Activated naive CD4-positive, alpha-beta T cell treated with anti-CD3 and anti-CD28 coated beads, Interleukin-2, amount 10 ng/mL, durations not matched to agents 7 days and 5 days (primary cell): Measurements from ENCODE around the gene TMEM255A.
A peak's percentile ranks its signal among the peaks of the same experiment; 100 is the strongest.

ENCODE experiments used
- CTCF ChIA-PET: fragments of 350-600 bp; sonication (Branson Sonifier 250); formaldehyde crosslinking; loops from one replicate; lab custom pipeline; 2021; ENCODE audit warnings: antibody characterized with exemption; lab: Charles Lee
- DNase-seq: peaks from one replicate; pipeline ENCODE4 v3.0.0-alpha.2; 2020
- H3K27ac Mint-ChIP-seq: one replicate; pipeline ENCODE4 v1.8.0; 2021; ENCODE audit warnings: mild to moderate bottlenecking, moderate library complexity, mixed read lengths
- H3K27me3 Mint-ChIP-seq: one replicate; pipeline ENCODE4 v1.8.0; 2021; ENCODE audit warnings: mild to moderate bottlenecking, mixed read lengths
- H3K36me3 Mint-ChIP-seq: one replicate; pipeline ENCODE4 v1.8.0; 2021; ENCODE audit warnings: mixed read lengths
- H3K4me1 Mint-ChIP-seq: one replicate; pipeline ENCODE4 v1.8.0; 2021; ENCODE audit warnings: mixed read lengths
- H3K4me3 Mint-ChIP-seq: one replicate; pipeline ENCODE4 v1.8.0; 2021; ENCODE audit warnings: mild to moderate bottlenecking, moderate library complexity, mixed read lengths
- H3K9me3 Mint-ChIP-seq: one replicate; pipeline ENCODE4 v1.8.0; 2021; ENCODE audit warnings: mixed read lengths

Gene TMEM255A

GRCh38 chrX:120269373-120270035 is 41.8 kb downstream of the TMEM255A start:
- Mint-ChIP-seq H3K4me1 (peaks cover 4% of the 10 kb centered on the region), H3K9me3 (no peaks in the 10 kb centered on the region), H3K27me3 (peaks cover 3% of the 10 kb centered on the region), H3K27ac (no peak overlapping the region), H3K36me3 (no peaks in the 10 kb centered on the region), H3K4me3 (no peak overlapping the region)
- DNase-seq, result no peak
- CTCF ChIA-PET, result no interaction called here

DNA sequence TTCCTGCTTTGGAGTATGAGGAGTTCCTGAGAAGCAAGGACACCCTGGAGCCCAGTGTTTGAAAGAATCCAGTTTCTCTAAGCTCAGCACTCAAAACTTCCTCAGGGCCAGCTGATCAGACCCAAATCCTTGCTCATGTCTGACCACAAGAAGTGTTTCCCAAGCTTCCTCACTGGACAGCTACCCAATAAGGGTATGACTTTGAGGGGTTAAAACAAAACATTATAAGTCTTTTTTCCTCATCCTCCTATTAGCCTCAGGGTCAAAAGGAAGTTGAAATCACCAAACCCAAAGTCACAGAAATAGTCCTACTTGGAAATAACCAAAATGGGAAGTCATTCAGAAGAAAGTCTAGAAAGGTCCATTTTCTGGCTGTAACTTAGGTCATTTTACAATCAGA is 46.9 kb downstream of the TMEM255A start:
- no peak overlapping the region for H3K27ac Mint-ChIP-seq

GRCh38 chrX:120262859-120263708 is 48.2 kb downstream of the TMEM255A start:
- Mint-ChIP-seq H3K9me3 (no peaks in the 10 kb centered on the region), H3K36me3 (peaks cover 5% of the 10 kb centered on the region), H3K27ac (no peak overlapping the region), H3K4me3 (no peak overlapping the region), H3K27me3 (no peaks in the 10 kb centered on the region), H3K4me1 (no peaks in the 10 kb centered on the region)
- CTCF ChIA-PET, result no interaction called here
- DNase-seq, result no peak

More for the DNA sequence above, 46.9 kb downstream of the TMEM255A start:
- Mint-ChIP-seq H3K4me3 (no peak overlapping the region), H3K9me3 (no peaks in the 10 kb centered on the region), H3K4me1 (no peaks in the 10 kb centered on the region), H3K27me3 (no peaks in the 10 kb centered on the region), H3K36me3 (no peaks in the 10 kb centered on the region)
- CTCF ChIA-PET, result no interaction called here
- no peak for DNase-seq

GRCh38 chrX:120260369-120260768 is 50.9 kb downstream of the TMEM255A start:
- no peaks in the 10 kb centered on the region for H3K9me3 Mint-ChIP-seq
- no peaks in the 10 kb centered on the region for H3K27me3 Mint-ChIP-seq
- CTCF ChIA-PET, result no interaction called here
- H3K36me3 Mint-ChIP-seq, result peaks cover 16% of the 10 kb centered on the region
- no peak overlapping the region for H3K27ac Mint-ChIP-seq
- peaks cover 7% of the 10 kb centered on the region for H3K4me1 Mint-ChIP-seq
- no peak for DNase-seq
- H3K4me3 Mint-ChIP-seq, result no peak overlapping the region

GRCh38 chrX:120253784-120254183 is 57.5 kb downstream of the TMEM255A start:
- Mint-ChIP-seq H3K4me1 (peaks cover 29% of the 10 kb centered on the region), H3K36me3 (peaks cover 40% of the 10 kb centered on the region), H3K4me3 (no peak overlapping the region), H3K9me3 (no peaks in the 10 kb centered on the region), H3K27me3 (no peaks in the 10 kb centered on the region), H3K27ac (no peak overlapping the region)
- CTCF ChIA-PET, result no interaction called here
- DNase-seq, result no peak

DNA sequence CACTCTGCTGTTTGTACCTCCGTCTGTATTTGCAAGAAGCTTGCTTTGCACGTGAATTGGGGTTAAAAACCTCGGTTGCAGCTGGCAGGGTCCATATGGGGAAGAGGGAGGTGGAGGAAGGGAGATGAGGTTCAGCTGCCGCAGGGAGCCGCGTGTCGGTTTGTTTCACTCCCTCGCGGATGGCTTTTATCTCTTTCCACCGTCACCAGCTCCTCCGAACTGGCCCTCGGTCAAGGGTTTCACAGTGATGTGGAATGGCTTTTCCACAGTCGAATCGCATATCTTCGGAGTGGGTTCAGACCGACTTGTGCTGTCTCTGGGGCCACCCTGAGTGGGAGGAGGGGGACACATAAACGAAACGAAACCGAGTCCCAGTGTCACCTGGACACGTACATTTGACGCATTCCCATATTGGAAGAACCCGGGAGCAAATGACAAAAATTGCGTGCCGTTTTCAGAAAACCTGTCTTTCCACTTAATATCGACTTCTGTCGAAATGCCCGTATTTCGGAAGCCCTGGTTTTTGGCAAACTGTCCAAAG is 59.7 kb downstream of the TMEM255A start:
- Mint-ChIP-seq H3K4me1 (peaks cover 39% of the 10 kb centered on the region), H3K27me3 (no peaks in the 10 kb centered on the region), H3K4me3 (peak overlapping the region; percentile 92), H3K27ac (peak overlapping the region; percentile 91), H3K36me3 (peaks cover 28% of the 10 kb centered on the region), H3K9me3 (no peaks in the 10 kb centered on the region)
- peak; percentile 43 for DNase-seq
- CTCF ChIA-PET, result interaction anchor here (0.5 to 1.9 kb wide), 4 partner anchors 38 to 309 kb away, joined by 3 to 6 read pairs (median 4); no protein-coding TSS in a partner anchor

DNA sequence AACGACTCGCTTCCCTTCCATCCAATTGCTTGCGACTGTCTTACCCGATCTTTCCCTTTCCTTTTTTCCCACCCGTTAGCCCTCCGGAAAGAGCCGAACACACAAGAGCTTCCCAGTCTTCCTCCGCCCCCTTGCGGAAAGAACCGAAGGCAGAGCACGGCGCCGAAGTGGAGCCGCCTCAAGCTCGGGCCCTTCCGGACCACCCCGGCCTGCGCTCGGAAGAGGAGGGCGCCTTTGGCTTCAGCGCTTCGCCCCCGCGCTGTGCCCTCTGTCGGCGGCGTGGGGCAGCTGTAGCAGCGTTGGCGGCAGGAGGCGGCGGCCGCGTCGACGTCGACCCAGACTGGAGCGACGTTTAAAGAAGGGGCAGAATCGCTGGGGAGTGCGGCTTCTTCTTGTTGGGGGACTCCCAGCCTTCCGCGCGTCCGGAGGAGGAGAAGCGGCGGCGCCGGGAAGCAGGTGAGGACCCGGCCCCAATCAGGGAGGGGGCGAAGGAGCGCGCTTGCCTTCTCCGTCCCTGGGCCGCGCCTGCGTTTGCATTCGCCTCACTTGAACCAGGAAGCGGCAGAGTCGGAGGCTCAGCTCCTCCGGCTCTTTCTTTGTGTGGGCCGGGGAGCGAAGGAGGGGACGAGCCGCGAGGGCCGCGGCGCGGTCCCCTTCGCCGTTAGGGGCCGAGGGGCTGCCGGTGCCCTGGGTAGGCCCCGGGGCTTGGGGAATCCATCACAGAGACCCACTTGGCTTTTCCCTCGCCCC is 60.6 kb downstream of the TMEM255A start, which contains the start of gene ZBTB33:
Gene ZBTB33, plus strand, starts transcription at position 291 of the 750 bp plus-strand sequence. CDS start 2,604 bp downstream, outside the sequence.
- H3K27me3 Mint-ChIP-seq, result no peaks in the 10 kb centered on the region
- CTCF ChIA-PET, result interaction anchor here (0.5 to 1.9 kb wide), 4 partner anchors 37 to 310 kb away, joined by 3 to 6 read pairs (median 4); no protein-coding TSS in a partner anchor
- H3K4me1 Mint-ChIP-seq, result peaks cover 36% of the 10 kb centered on the region
- H3K4me3 Mint-ChIP-seq, result peak within 1 kb of the TSS; percentile 92
- H3K27ac Mint-ChIP-seq, result peak within 1 kb of the TSS; percentile 96
- peaks cover 25% of the 10 kb centered on the region for H3K36me3 Mint-ChIP-seq
- no peaks in the 10 kb centered on the region for H3K9me3 Mint-ChIP-seq
- DNase-seq, result peak; percentile 89

DNA sequence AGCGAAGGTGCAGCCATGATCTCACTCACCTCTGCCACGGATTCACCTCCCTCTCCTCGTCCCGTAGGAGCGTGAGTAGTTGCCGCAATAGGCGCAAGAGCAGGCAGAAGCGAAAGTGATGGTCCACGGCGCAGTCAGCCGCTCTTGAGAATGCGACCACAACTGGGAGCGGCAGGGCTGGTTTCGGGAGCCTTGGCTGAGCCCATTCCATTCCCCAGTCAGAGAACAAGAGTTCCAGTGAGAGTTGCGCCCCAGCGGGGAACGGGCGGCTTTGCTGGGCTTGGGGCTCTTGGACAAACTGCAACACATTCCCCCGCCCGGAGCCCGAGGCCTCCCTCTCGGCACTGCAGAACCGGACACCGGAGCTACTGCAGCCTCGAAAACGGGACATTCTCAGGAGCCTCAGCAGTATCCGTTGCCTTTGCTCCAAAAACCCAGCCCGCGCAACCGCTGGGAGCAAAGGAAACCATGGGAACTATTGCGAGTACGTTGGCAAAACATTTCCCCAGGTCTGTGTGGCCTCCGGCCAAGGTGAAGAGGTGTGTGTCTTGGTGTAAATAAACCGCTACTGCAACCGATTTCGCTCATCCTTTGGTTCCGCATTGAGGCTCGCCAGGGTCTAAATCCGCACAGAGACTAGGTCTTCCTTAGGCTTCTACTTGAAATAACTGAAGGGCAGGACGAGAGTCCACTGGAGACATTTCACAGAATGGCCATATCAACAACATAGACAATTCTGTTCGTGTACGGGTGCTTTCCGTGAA is 66.3 kb downstream of the TMEM255A start:
- DNase-seq, result peak; percentile 69
- Mint-ChIP-seq H3K27me3 (no peaks in the 10 kb centered on the region), H3K9me3 (no peaks in the 10 kb centered on the region), H3K36me3 (no peaks in the 10 kb centered on the region), H3K4me1 (peaks cover 33% of the 10 kb centered on the region), H3K27ac (peak overlapping the region; percentile 86), H3K4me3 (peak overlapping the region; percentile 93)
- CTCF ChIA-PET, result no interaction called here

GRCh38 chrX:120244395-120244734 is 66.9 kb downstream of the TMEM255A start:
- Mint-ChIP-seq H3K27me3 (no peaks in the 10 kb centered on the region), H3K4me1 (peaks cover 32% of the 10 kb centered on the region)
- CTCF ChIA-PET, result no interaction called here

DNA sequence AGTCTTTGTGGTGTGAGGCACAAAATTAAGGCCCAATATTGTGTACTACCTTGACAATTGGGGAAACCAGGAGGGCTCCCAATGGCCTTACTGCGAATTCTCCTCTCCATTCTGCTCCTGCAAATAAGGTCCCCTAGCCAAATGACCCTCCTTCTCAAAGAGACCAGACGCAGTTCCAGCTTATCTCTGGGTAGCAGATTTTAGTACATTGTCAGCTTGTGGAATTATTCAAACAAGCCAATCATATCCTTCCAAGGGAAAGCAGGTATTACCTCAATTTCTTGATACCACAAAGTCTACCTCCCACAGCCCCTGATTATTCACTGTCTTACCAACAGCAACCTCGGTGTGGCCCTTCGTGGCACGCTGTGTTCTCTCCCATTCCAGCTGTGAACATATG is 68.4 kb downstream of the TMEM255A start:
- H3K4me3 Mint-ChIP-seq, result no peak overlapping the region
- H3K36me3 Mint-ChIP-seq, result peaks cover 7% of the 10 kb centered on the region
- H3K9me3 Mint-ChIP-seq, result no peaks in the 10 kb centered on the region
- no peak overlapping the region for H3K27ac Mint-ChIP-seq
- no peak for DNase-seq
- no peaks in the 10 kb centered on the region for H3K27me3 Mint-ChIP-seq
- peaks cover 22% of the 10 kb centered on the region for H3K4me1 Mint-ChIP-seq
- CTCF ChIA-PET, result no interaction called here

More at GRCh38 chrX:120244395-120244734, 66.9 kb downstream of the TMEM255A start:
- no peak for DNase-seq
- no peaks in the 10 kb centered on the region for H3K9me3 Mint-ChIP-seq
- H3K4me3 Mint-ChIP-seq, result peak overlapping the region; percentile 93
- H3K36me3 Mint-ChIP-seq, result no peaks in the 10 kb centered on the region
- peak overlapping the region; percentile 86 for H3K27ac Mint-ChIP-seq

- Mint-ChIP-seq H3K36me3 (peaks cover 9% of the 10 kb centered on the region), H3K4me3 (no peak overlapping the region), H3K27ac (no peak overlapping the region), H3K9me3 (no peaks in the 10 kb centered on the region), H3K27me3 (no peaks in the 10 kb centered on the region), H3K4me1 (peaks cover 12% of the 10 kb centered on the region)
- DNase-seq, result no peak
- CTCF ChIA-PET, result no interaction called here
These were observed 72.3 kb downstream of the TMEM255A start for GRCh38 chrX:120238933-120239332.

- H3K4me3 Mint-ChIP-seq, result no peak overlapping the region
- H3K27ac Mint-ChIP-seq, result no peak overlapping the region
- H3K9me3 Mint-ChIP-seq, result no peaks in the 10 kb centered on the region
- peaks cover 10% of the 10 kb centered on the region for H3K36me3 Mint-ChIP-seq
- H3K4me1 Mint-ChIP-seq, result no peaks in the 10 kb centered on the region
- CTCF ChIA-PET, result no interaction called here
- no peak for DNase-seq
- H3K27me3 Mint-ChIP-seq, result no peaks in the 10 kb centered on the region
These were observed 74.4 kb downstream of the TMEM255A start for GRCh38 chrX:120236687-120237479.

DNA sequence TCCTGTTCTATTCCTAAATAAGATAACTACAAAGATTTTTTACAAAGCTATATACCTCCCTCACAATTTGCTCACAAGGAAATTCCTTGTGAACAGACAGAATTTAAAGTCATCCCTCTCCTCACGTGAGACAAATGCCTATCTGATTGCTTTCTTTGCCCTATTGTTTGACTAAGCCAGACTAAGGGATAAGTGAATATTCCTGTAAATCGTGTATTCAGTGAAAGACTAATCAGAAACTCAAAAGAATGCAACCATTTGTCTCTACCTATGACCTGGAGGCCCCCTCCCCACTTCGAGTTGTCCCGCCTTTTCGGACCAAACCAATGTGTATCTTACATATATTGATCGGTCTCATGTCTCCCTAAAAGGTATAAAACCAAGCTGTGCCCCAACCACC is 76.0 kb downstream of the TMEM255A start:
- Mint-ChIP-seq H3K27ac (no peak overlapping the region), H3K36me3 (peaks cover 12% of the 10 kb centered on the region), H3K4me1 (no peaks in the 10 kb centered on the region), H3K27me3 (no peaks in the 10 kb centered on the region), H3K9me3 (no peaks in the 10 kb centered on the region), H3K4me3 (no peak overlapping the region)
- CTCF ChIA-PET, result no interaction called here
- no peak for DNase-seq
